Panc1 (cell line): ENCODE measurements around the gene PPP1R3E. TPM values are rescaled to one million over a fixed set of nuclear protein-coding genes. Genes with fewer than 3 reads are reported as not detected.

Source experiments
- ATAC-seq: fragments of 200-7000 bp; cut with Tn5 transposase; 2 replicates; pipeline ENCODE4 v1.9.1; 2020; ENCODE audit warnings: mild to moderate bottlenecking, moderate library complexity
- BruUV-seq: library from RNA; stranded (reverse); fragments of 400-500 nt; replicated peaks from 2 replicates; lab custom pipeline; 2021; lab: Mats Ljungman, UMichigan
- CTCF ChIA-PET: fragments of 300-600 bp; sonication (Branson Sonifier 250); formaldehyde crosslinking; loops from one replicate; lab custom pipeline; 2022; ENCODE audit warnings: antibody characterized with exemption; lab: Charles Lee
- POLR2A ChIA-PET: fragments of 300-600 bp; sonication (Branson Sonifier 250); formaldehyde crosslinking; loops from one replicate; lab custom pipeline; 2022; ENCODE audit warnings: antibody characterized with exemption; lab: Charles Lee
- DNase-seq: peaks from one replicate; pipeline ENCODE4 v3.0.0-alpha.2; 2010; ENCODE audit warnings: low read depth, low spot score
- H3K27ac ChIP-seq: 2 replicates; pipeline ENCODE4 v1.5.1; 2011; ENCODE audit warnings: mild to moderate bottlenecking, low read length, inconsistent platforms
- H3K27me3 ChIP-seq: fragments of 200-500 bp; sonication (Bioruptor generic); 2 replicates; pipeline ENCODE4 v1.6.0; 2014; ENCODE audit warnings: low read length, inconsistent platforms; ENCODE audit not compliant: control insufficient read depth, insufficient read depth
- H3K36me3 ChIP-seq: fragments of 200-500 bp; sonication (Bioruptor generic); 2 replicates; pipeline ENCODE4 v1.5.1; 2014; ENCODE audit warnings: inconsistent platforms, mild to moderate bottlenecking, low read length, moderate library complexity; ENCODE audit not compliant: control insufficient read depth, insufficient read depth
- H3K4me1 ChIP-seq: 2 replicates; pipeline ENCODE4 v1.5.1; 2011; ENCODE audit warnings: inconsistent platforms, mild to moderate bottlenecking, low read length, moderate library complexity; ENCODE audit not compliant: control insufficient read depth, insufficient read depth
- H3K4me3 ChIP-seq, 2 experiments: 2 replicates each; pipeline ENCODE4 v1.5.1; 2011 to 2012; ENCODE audit warnings: low read depth in 2 of 2, low read length in 2 of 2, mild to moderate bottlenecking in 2 of 2, inconsistent platforms in 1 of 2, moderate library complexity in 1 of 2
- H3K9me3 ChIP-seq: fragments of 200-500 bp; sonication (Bioruptor generic); 2 replicates; pipeline ENCODE4 v1.5.1; 2014; ENCODE audit warnings: low read depth, mild to moderate bottlenecking, inconsistent platforms, low read length, moderate library complexity; ENCODE audit not compliant: control insufficient read depth, insufficient read depth
- POLR2AphosphoS5 ChIP-seq: IDR thresholded peaks from 2 replicates; pipeline ENCODE4 v1.6.1; 2012; ENCODE audit warnings: mild to moderate bottlenecking, low read depth, low read length, moderate library complexity
- REST ChIP-seq, 2 experiments: IDR thresholded peaks; 2 replicates each; pipeline ENCODE4 v1.6.1; 2011 to 2012; ENCODE audit warnings: low read depth in 2 of 2, control low read depth in 1 of 2, low read length in 1 of 2, mild to moderate bottlenecking in 1 of 2, moderate library complexity in 1 of 2; ENCODE audit not compliant: insufficient read depth in 1 of 2
- SIN3A ChIP-seq: IDR thresholded peaks from 2 replicates; pipeline ENCODE4 v1.6.1; 2012; ENCODE audit warnings: low read depth, mild to moderate bottlenecking, low read length, moderate library complexity, borderline replicate concordance; ENCODE audit not compliant: insufficient read depth
- TCF7L2 ChIP-seq: IDR thresholded peaks from 2 replicates; pipeline ENCODE4 v1.6.1; 2011; ENCODE audit warnings: mild to moderate bottlenecking, low read depth, low read length, inconsistent platforms
- in situ Hi-C: cut with HindIII; loops from 2 replicates; pipeline ENCODE4 v1.10.0; 2016; ENCODE audit warnings: low sequenced_read_pairs, low pct_unique_long_range_greater_than_20kb
- intact Hi-C: fragments of 100-400 bp; cut with micrococcal nuclease; formaldehyde crosslinking; loops from one replicate; pipeline ENCODE4 v1.10.0; 2022; ENCODE audit not compliant: unreplicated experiment
- total RNA-seq: library from RNA; stranded (reverse); gene quantifications from one replicate; pipeline ENCODE4 v1.2.1, GENCODE V29; 2021; ENCODE audit not compliant: unreplicated experiment
- TF ChIP-seq, protein P1 (sequence below): fragments of 450-650 bp; IDR thresholded peaks from 2 replicates; pipeline ENCODE4 v1.5.1; 2017; ENCODE audit warnings: mild to moderate bottlenecking

The PPP1R3E gene
- total RNA-seq, 1 experiment from 2014 or later, result 8.8 TPM

- intact Hi-C loops, result no loop called here
- Histone ChIP-seq H3K27me3 (no peaks in the 10 kb centered on the region), H3K27ac (peak within 1 kb of the TSS; percentile 92), H3K9me3 (no peaks in the 10 kb centered on the region), H3K4me1 (peaks cover 7% of the 10 kb centered on the region), H3K4me3 (peak within 1 kb of the TSS; percentile 90 to 92), H3K36me3 (peaks cover 3% of the 10 kb centered on the region; the same call in 1 of the 2 replicates)
- ChIA-PET CTCF (interaction anchor here (1.5 kb wide), 1 partner anchor 9 kb away, joined by 8 read pairs; no protein-coding TSS in a partner anchor), POLR2A (interaction anchor here (0.6 kb wide), 1 partner anchor 8 kb away, joined by 3 read pairs; no protein-coding TSS in a partner anchor)
- DNase-seq (peak; percentile 73), ATAC-seq (peak; percentile 99)
- in situ Hi-C loops, result no loop called here
- TF ChIP-seq, protein P1, sequence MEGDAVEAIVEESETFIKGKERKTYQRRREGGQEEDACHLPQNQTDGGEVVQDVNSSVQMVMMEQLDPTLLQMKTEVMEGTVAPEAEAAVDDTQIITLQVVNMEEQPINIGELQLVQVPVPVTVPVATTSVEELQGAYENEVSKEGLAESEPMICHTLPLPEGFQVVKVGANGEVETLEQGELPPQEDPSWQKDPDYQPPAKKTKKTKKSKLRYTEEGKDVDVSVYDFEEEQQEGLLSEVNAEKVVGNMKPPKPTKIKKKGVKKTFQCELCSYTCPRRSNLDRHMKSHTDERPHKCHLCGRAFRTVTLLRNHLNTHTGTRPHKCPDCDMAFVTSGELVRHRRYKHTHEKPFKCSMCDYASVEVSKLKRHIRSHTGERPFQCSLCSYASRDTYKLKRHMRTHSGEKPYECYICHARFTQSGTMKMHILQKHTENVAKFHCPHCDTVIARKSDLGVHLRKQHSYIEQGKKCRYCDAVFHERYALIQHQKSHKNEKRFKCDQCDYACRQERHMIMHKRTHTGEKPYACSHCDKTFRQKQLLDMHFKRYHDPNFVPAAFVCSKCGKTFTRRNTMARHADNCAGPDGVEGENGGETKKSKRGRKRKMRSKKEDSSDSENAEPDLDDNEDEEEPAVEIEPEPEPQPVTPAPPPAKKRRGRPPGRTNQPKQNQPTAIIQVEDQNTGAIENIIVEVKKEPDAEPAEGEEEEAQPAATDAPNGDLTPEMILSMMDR, result no peak
- TF ChIP-seq SIN3A, result no peak
- peak; percentile 50 for TF ChIP-seq POLR2AphosphoS5
- TSS peak; percentile 98 for BruUV-seq
These were observed 16.4 kb downstream of the PPP1R3E start, which contains the start of gene HOMEZ for GRCh38 chr14:23286020-23286901. TSS of gene HOMEZ (minus strand) at chr14:23286132. CDS start at chr14:23285952, 180 bp downstream.

DNA sequence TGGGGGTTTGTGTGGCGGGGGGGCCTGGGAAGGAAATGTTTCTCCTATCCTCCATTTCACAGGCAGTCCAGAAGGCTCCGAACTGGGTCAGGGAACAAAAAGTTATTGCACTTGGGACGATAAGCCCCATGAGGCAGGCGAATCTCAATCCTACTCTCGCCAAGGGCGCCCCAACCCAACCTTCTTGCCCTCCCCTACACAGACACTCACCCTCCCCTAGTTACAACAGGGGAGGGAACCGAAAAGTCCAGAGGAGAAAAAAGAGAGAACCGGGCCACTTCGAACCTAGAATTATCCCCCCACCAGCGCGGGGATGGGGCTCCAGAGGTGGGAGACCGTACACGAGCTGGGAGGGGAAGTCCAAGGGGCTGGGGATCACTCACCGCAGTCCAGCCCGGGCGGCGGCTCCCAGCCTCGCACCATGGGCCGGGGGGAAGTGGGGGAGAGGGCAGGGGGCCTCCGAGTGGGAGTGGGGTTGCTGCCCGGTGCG is 17.1 kb downstream of the PPP1R3E start:
- Histone ChIP-seq H3K27ac (peak overlapping the region; percentile 86), H3K36me3 (peaks cover 3% of the 10 kb centered on the region; the same call in 1 of the 2 replicates), H3K4me1 (peaks cover 7% of the 10 kb centered on the region), H3K4me3 (peak overlapping the region; percentile 90 to 92), H3K9me3 (no peaks in the 10 kb centered on the region), H3K27me3 (no peaks in the 10 kb centered on the region)
- DNase-seq (no peak), ATAC-seq (peak; percentile 54)
- BruUV-seq, result no TSS peak
- ChIA-PET POLR2A (interaction anchor here (0.6 kb wide), 1 partner anchor 9 kb away, joined by 3 read pairs; no protein-coding TSS in a partner anchor), CTCF (interaction anchor here (0.6 to 1.5 kb wide), 3 partner anchors 9 to 190 kb away, joined by 5 to 8 read pairs (median 7); no protein-coding TSS in a partner anchor)
- in situ Hi-C loops, result no loop called here
- intact Hi-C loops, result no loop called here
- TF ChIP-seq, protein P1, result no peak
- TF ChIP-seq REST (IDR thresholded peaks at IDR 0.05; ENCODE audit: insufficient read depth in 1 of 2, low read depth in 2 of 2, low read length in 1 of 2) (no peak), TCF7L2 (no peak), SIN3A (no peak), POLR2AphosphoS5 (no peak)
